NB4 (cell line): ENCODE results near the gene SCGB1C1.

Source experiments
- DNase-seq: peaks from one replicate; pipeline ENCODE4 v3.0.0; 2010; ENCODE audit warnings: low read depth
- H3K4me3 ChIP-seq: one replicate; pipeline ENCODE4 v1.5.1; 2011; ENCODE audit warnings: mild to moderate bottlenecking, low read depth, low read length, moderate library complexity
- CTCF ChIP-seq: IDR thresholded peaks from one replicate; pipeline ENCODE4 v1.5.1; 2012; ENCODE audit warnings: low read depth, low read length
- MAX ChIP-seq: IDR thresholded peaks from 2 replicates; pipeline ENCODE4 v1.6.1; 2011; ENCODE audit warnings: low read depth, low read length
- MYC ChIP-seq: IDR thresholded peaks from 2 replicates; pipeline ENCODE4 v1.6.1; 2011; ENCODE audit warnings: low read depth, low read length
- POLR2A ChIP-seq: IDR thresholded peaks from 2 replicates; pipeline ENCODE4 v1.6.1; 2011; ENCODE audit warnings: mild to moderate bottlenecking; ENCODE audit not compliant: insufficient read length; ENCODE audit errors: extremely low read depth

SCGB1C1 gene

GRCh38 chr11:198236-198806 lies 5.4 kb downstream of the SCGB1C1 start:
- TF ChIP-seq POLR2A: no peak
- TF ChIP-seq MYC: no peak
- TF ChIP-seq MAX: no peak
- no peak for TF ChIP-seq CTCF
- no peak overlapping the region for H3K4me3 ChIP-seq
- no peak for DNase-seq

GRCh38 chr11:199004-199581 lies 6.2 kb downstream of the SCGB1C1 start:
- DNase-seq: no peak
- TF ChIP-seq CTCF (no peak), MYC (no peak), POLR2A (no peak), MAX (no peak)
- no peak overlapping the region for H3K4me3 ChIP-seq

- H3K4me3 ChIP-seq: no peak overlapping the region
- TF ChIP-seq CTCF (no peak), MAX (no peak), MYC (no peak), POLR2A (no peak)
- DNase-seq: no peak
These were observed 6.9 kb downstream of the SCGB1C1 start for GRCh38 chr11:199782-200181.

- no peak overlapping the region for H3K4me3 ChIP-seq
- no peak for TF ChIP-seq POLR2A
- no peak for TF ChIP-seq MYC
- DNase-seq: no peak
These were observed 7.5 kb downstream of the SCGB1C1 start for GRCh38 chr11:200224-201003.

- peak; percentile 53 for DNase-seq
- no peak overlapping the region for H3K4me3 ChIP-seq
- TF ChIP-seq POLR2A (no peak), MYC (no peak), CTCF (no peak), MAX (no peak)
These were observed 9.1 kb downstream of the SCGB1C1 start for GRCh38 chr11:201966-202365.

GRCh38 chr11:202490-202889 lies 9.6 kb downstream of the SCGB1C1 start:
- TF ChIP-seq POLR2A: no peak
- no peak for TF ChIP-seq MAX
- no peak for TF ChIP-seq CTCF
- no peak for TF ChIP-seq MYC
- no peak for DNase-seq
- H3K4me3 ChIP-seq: no peak overlapping the region
